GM19372 (cell line): ENCODE results near the gene GRM5.
"Not testable (repeated sequence)": the region's sequence is repeated elsewhere in the genome, so short reads cannot be mapped to it uniquely, and the experiment has no call there.

Source experiments
- ATAC-seq: cut with Tn5 transposase; IDR thresholded peaks from one replicate; pipeline ENCODE4 v1.9.1; 2021; ENCODE audit warnings: mild to moderate bottlenecking, low read depth, moderate library complexity; ENCODE audit not compliant: unreplicated experiment

The GRM5 gene

GRCh38 chr11:89065651-89066201 is at the start of gene GRM5:
Gene GRM5, minus strand, starts transcription at chr11:89065982. Its CDS starts 18,110 bp downstream, at chr11:89047872.
- not testable (repeated sequence) for ATAC-seq

- ATAC-seq, result peak; percentile 93
These were observed 32.2 kb upstream of the GRM5 start for GRCh38 chr11:89097956-89098355.

GRCh38 chr11:89093806-89094205 is 28.0 kb upstream of the GRM5 start:
- not testable (repeated sequence) for ATAC-seq

GRCh38 chr11:89084951-89085350 is 19.2 kb upstream of the GRM5 start:
- ATAC-seq, result not testable (repeated sequence)

GRCh38 chr11:89070911-89071310 is 5.1 kb upstream of the GRM5 start:
- ATAC-seq, result not testable (repeated sequence)

- no peak for ATAC-seq
These were observed 1.5 kb upstream of the GRM5 start for GRCh38 chr11:89067264-89067663.

GRCh38 chr11:89065066-89065465 is 716 bp downstream of the GRM5 start:
- ATAC-seq, result no peak

- ATAC-seq, result not testable (repeated sequence)
These were observed 2.3 kb downstream of the GRM5 start for GRCh38 chr11:89063481-89063951.

- ATAC-seq, result not testable (repeated sequence)
These were observed 2.9 kb downstream of the GRM5 start for GRCh38 chr11:89062771-89063298.

- ATAC-seq, result not testable (repeated sequence)
These were observed 3.9 kb downstream of the GRM5 start for GRCh38 chr11:89061839-89062238.

- ATAC-seq, result not testable (repeated sequence)
These were observed 8.4 kb downstream of the GRM5 start for GRCh38 chr11:89057406-89057805.

- no peak for ATAC-seq
These were observed 13.6 kb downstream of the GRM5 start for GRCh38 chr11:89052220-89052619.

GRCh38 chr11:89047159-89047558 is 18.6 kb downstream of the GRM5 start:
- not testable (repeated sequence) for ATAC-seq

- not testable (repeated sequence) for ATAC-seq
These were observed 21.8 kb downstream of the GRM5 start for GRCh38 chr11:89043861-89044588.

- not testable (repeated sequence) for ATAC-seq
These were observed 36.1 kb downstream of the GRM5 start for GRCh38 chr11:89029671-89030070.

GRCh38 chr11:89021339-89021738 is 44.4 kb downstream of the GRM5 start:
- ATAC-seq, result no peak

- not testable (repeated sequence) for ATAC-seq
These were observed 45.8 kb downstream of the GRM5 start for GRCh38 chr11:89019827-89020547.

- no peak for ATAC-seq
These were observed 49.6 kb downstream of the GRM5 start for GRCh38 chr11:89016214-89016613.

- ATAC-seq, result no peak
These were observed 50.2 kb downstream of the GRM5 start for GRCh38 chr11:89015614-89016013.

GRCh38 chr11:89000852-89001251 is 64.9 kb downstream of the GRM5 start:
- ATAC-seq, result not testable (repeated sequence)

- no peak for ATAC-seq
These were observed 86.1 kb downstream of the GRM5 start for GRCh38 chr11:88979641-88980040.
